NOMO-1 treated with DMSO at 0.1 percent for 48 hours (cell line): ENCODE measurements around the gene CLDN5.

Experiments
- DNase-seq: peaks from one replicate; lab custom pipeline; 2025; ENCODE audit not compliant: unreplicated experiment; lab: John Stamatoyannopoulos, UW

The CLDN5 gene

GRCh38 chr22:19524170-19525115 is at the start of gene CLDN5:
Gene CLDN5, minus strand, starts transcription at chr22:19524410. Its CDS starts 155 bp downstream, at chr22:19524255.
- DNase-seq = no peak

DNA sequence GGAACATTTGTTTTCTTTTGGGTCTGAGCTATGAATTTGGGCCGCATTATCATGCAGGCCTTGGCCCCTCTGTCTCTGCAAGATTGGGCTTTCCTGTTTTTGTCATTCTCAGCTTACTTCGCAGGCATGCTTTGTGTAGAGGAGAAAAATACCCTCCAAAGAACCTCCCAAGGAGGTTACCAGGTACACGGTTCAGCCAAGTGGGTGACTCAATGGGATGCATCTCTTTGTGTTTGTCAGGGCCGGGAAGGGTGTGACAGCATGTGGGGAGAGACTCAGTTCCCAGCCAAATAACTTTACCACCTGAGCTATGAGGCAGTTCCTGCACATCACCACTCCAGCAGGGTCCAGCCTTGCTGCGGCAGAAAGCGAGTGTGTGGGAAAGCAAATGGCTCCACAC is 47.8 kb upstream of the CLDN5 start:
- no peak for DNase-seq

DNA sequence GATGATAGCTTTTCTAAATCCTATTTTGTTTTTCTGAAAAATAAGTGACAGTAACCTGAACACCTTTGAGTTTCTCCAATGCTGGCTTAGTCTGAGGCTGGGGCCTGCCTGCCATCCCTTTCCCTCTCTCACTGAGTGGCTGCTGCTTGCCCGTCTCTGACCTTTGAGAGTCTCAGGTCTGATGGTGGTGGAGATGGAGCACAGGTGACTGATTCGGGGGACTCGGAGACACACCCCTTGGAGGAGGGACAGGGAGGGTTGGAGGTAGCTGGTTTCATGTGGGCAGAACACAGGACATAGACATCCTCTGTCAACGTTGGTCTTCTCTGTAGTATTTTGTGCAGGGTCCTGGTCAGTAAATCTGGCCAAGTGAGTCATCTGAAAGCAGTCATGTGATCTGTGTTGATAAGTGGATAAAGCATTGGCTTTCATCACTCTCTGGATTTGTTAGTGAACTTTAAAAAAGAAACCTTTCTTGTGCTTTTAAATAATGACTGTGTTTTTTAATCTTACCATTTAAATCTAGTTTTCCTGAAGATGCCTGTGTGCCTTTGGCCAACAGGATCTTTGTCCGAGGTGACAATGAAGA is 47.1 kb upstream of the CLDN5 start:
- DNase-seq = no peak

GRCh38 chr22:19569976-19570375 is 45.8 kb upstream of the CLDN5 start:
- DNase-seq = no peak

DNA sequence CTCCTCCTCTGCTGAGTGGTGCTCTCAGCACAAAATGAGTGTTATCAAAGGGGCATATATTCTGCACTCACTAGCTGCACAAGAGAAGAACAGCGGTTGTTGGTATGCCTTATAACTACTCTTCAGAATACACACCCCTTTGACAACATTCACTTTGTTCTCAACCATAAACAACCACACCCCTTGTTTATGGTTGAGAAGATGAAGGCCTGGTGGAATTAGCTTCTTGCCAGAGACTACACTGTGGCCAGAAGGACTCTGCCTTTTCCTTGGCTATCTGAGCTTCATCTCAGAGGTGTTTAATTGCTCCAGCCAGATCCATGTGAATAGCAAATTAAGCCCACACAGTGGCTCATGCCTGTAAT is 45.0 kb upstream of the CLDN5 start:
- DNase-seq = no peak

DNA sequence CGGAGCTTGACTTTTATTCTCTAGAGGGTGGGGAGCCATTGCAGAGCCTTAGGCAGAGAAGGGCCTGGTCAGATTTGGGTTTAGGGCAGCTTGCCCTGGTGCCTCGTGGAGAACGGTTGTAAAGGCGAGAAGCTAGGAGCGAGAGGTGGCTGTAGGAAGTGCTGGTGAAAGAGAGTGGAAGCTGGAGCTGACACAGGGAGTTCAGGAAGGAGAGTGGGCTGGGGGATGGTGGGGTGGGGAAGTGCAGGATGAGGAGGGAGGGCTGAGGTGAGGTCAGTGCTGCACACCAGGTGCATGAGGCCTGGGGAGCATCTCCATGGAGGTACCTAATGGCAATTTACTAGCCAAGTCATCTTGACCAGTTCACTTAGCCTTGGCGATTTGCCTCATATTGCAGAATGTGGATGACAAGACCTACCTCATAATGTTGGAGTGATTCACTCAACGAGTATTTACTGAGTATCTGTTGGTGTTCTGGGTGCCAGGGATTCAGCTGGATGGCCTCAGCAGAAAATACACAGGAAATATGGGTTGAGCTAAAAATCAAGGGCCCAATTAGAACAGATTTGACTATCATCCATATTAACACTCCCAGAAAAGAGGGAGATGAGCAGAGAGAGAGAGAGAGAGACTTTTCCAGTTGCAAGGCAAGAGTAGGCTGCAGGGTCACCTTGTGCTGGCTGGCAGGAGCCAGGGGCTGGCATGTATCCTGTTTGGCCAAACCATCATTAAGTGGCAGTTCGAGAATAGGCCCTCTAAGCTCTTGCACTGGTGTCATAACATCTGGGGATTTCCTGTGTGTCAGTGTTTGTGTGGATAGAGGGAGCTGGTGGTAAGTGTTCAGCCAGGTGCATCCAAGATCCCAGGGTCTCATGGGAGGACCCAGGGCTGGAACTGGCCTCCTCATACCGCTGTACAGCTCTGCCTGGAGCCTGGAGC is 44.4 kb upstream of the CLDN5 start:
- DNase-seq = no peak

DNA sequence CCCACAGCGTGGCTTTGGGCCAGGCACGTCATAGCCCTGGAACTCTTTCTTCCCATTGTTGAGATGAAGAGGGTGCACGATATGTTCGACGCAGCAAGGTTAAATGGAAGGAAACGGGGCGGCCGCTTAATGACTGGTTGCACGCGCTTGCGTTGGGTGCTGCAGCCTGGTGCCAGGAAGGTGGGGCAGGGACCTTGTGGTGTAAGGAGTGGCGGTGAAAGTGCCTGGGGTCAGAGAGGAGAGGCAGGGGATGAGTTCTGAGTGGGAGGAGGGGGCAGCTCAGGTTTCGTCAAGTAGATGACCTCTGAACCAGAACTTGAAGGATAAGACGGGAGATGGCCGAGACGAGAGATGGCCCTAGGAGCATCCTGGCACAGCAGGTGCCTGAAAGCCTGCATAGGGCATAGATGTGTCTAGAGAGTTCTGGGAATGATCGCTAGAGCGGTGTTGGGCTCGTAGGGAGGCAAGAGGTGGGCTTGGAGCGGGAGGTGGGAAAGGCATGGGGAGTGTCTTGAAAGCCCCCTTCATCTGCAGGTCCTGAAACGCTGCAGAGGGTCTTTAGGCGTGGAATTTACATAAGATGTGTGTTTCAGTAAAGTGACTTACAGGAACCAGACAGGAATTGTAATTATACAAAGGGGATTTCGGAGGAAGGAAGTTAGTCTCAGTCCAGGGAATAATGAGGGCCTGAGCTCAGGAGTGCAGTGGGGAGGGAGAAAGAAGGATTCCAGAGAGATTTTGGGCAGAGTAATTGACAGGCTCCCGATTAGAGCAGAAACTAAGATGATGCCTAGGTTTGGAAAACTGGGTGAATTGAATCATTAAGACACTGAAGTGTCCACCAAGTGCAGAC is 43.2 kb upstream of the CLDN5 start:
- no peak for DNase-seq

GRCh38 chr22:19566279-19567156 is 42.3 kb upstream of the CLDN5 start:
- DNase-seq = no peak

GRCh38 chr22:19565382-19566278 is 41.4 kb upstream of the CLDN5 start:
- DNase-seq = no peak

DNA sequence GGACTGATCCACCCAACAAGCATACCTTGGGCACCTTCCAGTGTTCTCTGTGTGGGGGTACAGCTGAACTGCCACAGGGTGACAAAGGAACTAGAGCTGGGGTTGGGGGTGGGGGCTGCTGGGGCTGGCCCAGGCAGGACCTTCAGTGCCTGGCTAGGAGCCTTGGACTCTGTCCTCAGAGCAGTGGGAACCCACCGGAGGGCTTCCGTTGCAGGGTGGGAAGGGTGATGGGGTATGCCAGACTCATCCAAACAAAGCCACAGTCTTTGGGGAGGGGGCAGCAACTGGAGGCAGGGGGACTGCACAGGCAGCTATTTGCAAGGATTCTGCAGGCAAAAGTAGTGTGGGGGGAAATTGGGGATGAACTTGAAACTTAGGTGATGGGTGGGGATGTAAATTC is 35.7 kb upstream of the CLDN5 start:
- no peak for DNase-seq

GRCh38 chr22:19559324-19559811 is 35.2 kb upstream of the CLDN5 start:
- DNase-seq = no peak

GRCh38 chr22:19556963-19557545 is 32.8 kb upstream of the CLDN5 start:
- DNase-seq = no peak

DNA sequence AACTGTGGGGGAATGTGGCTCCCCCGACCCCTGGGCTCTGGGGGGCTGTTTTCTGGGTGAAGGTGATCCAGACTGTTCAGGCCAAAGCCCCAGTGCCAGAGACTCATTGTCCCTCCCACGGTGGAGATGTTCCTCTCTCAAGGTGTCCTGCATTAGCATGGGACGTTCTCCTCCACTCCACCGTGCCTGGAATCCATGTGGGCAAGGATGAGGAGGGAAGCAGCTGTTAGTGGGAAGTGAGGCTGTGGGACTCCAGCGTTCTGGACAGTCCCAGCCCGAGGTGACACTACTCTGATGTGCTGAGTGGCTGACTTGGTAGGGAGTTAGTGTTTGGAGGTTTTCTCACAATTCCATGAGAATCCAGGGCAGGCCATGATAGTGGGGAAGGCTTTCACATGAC is 31.4 kb upstream of the CLDN5 start:
- no peak for DNase-seq

GRCh38 chr22:19554834-19555404 is 30.7 kb upstream of the CLDN5 start:
- DNase-seq = no peak

- no peak for DNase-seq
Measured at GRCh38 chr22:19553201-19553600, 29.0 kb upstream of the CLDN5 start.

- DNase-seq = no peak
Measured at GRCh38 chr22:19550382-19550781, 26.2 kb upstream of the CLDN5 start.

DNA sequence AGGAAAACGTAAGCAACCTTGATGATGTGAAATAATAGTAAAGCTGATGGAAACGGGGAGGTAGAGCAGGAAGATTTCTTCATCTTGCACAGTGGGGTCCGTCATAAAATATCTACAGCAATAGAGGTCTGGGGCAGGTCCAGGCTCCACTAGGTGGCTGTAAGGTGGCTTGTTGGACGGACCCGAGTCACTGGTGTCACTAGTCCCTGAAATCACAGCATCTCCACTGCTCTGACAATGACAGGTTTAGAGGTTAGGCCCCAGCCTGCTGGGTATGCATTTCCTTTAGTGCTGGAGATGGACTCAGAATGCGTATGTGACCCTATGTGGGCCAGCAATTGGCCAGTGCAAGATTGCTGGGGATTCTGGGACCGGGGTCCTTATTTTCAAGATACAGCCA is 25.2 kb upstream of the CLDN5 start:
- no peak for DNase-seq

DNA sequence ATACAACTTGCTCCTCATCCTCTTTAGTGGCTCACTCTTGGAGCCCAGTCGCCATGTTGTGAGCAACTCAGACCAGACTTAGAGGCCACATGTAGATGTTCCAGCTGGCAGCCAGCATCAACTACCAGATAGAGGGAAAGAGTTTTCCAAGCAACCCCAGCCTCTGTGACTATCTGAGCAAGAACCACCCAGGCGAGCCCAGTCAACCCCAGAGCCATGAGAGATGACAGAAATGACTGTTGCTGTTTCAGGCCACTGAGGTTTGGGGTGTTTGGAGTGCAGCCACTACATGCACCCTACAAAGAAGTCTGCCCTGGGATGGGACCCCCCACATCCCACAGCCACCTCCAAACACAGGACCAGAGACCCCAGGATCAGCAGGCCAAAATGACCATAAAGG is 24.8 kb upstream of the CLDN5 start:
- no peak for DNase-seq
